HepG2 (cell line): ENCODE measurements around the gene SPATA32. TPM values are rescaled to one million over a fixed set of nuclear protein-coding genes. Genes with fewer than 3 reads are reported as not detected.

Experiments
- CCAR2 ChIP-seq: fragments of 200-400 bp; formaldehyde crosslinking; optimal IDR thresholded peaks from 2 replicates; pipeline ENCODE3; 2018; ENCODE audit warnings: low read depth, mild to moderate bottlenecking, low read length, moderate library complexity
- EED ChIP-seq: sonication (generic); formaldehyde crosslinking; IDR thresholded peaks from 2 replicates; pipeline ENCODE4 v1.5.0; 2020; ENCODE audit warnings: mild to moderate bottlenecking, missing genetic modification reagents
- HNRNPH1 ChIP-seq: fragments of 200-400 bp; formaldehyde crosslinking; optimal IDR thresholded peaks from 2 replicates; pipeline ENCODE3; 2017; ENCODE audit warnings: mild to moderate bottlenecking, low read depth, low read length
- MEIS1 ChIP-seq: sonication (generic); formaldehyde crosslinking; IDR thresholded peaks from 2 replicates; pipeline ENCODE4 v1.9.0; 2021; ENCODE audit warnings: mild to moderate bottlenecking, missing genetic modification reagents, moderate library complexity, borderline replicate concordance
- NFAT5 ChIP-seq: sonication (generic); formaldehyde crosslinking; IDR thresholded peaks from 2 replicates; pipeline ENCODE4 v1.4.0; 2020; ENCODE audit warnings: missing genetic modification reagents
- PAWR ChIP-seq: sonication (generic); formaldehyde crosslinking; IDR thresholded peaks from 2 replicates; pipeline ENCODE4 v1.4.0; 2020; ENCODE audit warnings: missing genetic modification reagents, mild to moderate bottlenecking, borderline replicate concordance
- SAFB2 ChIP-seq: sonication (generic); formaldehyde crosslinking; IDR thresholded peaks from 2 replicates; pipeline ENCODE4 v1.5.1; 2020; ENCODE audit warnings: missing genetic modification reagents, low read depth, mild to moderate bottlenecking, borderline replicate concordance
- SSRP1 ChIP-seq: IDR thresholded peaks from 2 replicates; pipeline ENCODE4 v1.6.1; 2016; ENCODE audit warnings: control low read depth
- TEAD3 ChIP-seq: optimal IDR thresholded peaks from 2 replicates; pipeline ENCODE3; 2016; ENCODE audit warnings: borderline replicate concordance
- THAP8 ChIP-seq: sonication (generic); formaldehyde crosslinking; IDR thresholded peaks from 2 replicates; pipeline ENCODE4 v1.5.1; 2020; ENCODE audit warnings: missing genetic modification reagents, mild to moderate bottlenecking, borderline replicate concordance
- ZBTB38 ChIP-seq: sonication (generic); formaldehyde crosslinking; IDR thresholded peaks from 2 replicates; pipeline ENCODE4 v1.5.1; 2020; ENCODE audit warnings: mild to moderate bottlenecking, missing genetic modification reagents
- ZFP1 ChIP-seq: IDR thresholded peaks from 2 replicates; pipeline ENCODE4 v1.6.1; 2016
- ZIK1 ChIP-seq: sonication (generic); formaldehyde crosslinking; IDR thresholded peaks from 2 replicates; pipeline ENCODE4 v1.5.0; 2020; ENCODE audit warnings: mild to moderate bottlenecking, low read depth, missing genetic modification reagents, borderline replicate concordance
- ZNF142 ChIP-seq: sonication (generic); formaldehyde crosslinking; IDR thresholded peaks from 2 replicates; pipeline ENCODE4 v1.4.0; 2020; ENCODE audit warnings: missing genetic modification reagents
- ZNF253 ChIP-seq: sonication (generic); formaldehyde crosslinking; IDR thresholded peaks from 2 replicates; pipeline ENCODE4 v1.8.0; 2022; ENCODE audit warnings: mild to moderate bottlenecking, missing genetic modification reagents, borderline replicate concordance
- ZNF317 ChIP-seq: sonication (generic); formaldehyde crosslinking; IDR thresholded peaks from 2 replicates; pipeline ENCODE4 v1.5.0; 2020; ENCODE audit warnings: mild to moderate bottlenecking, missing genetic modification reagents
- ZNF354B ChIP-seq: sonication (generic); formaldehyde crosslinking; IDR thresholded peaks from 2 replicates; pipeline ENCODE4 v1.8.0; 2022; ENCODE audit warnings: mild to moderate bottlenecking, missing genetic modification reagents
- ZNF777 ChIP-seq: sonication (generic); formaldehyde crosslinking; IDR thresholded peaks from 2 replicates; pipeline ENCODE4 v1.4.0; 2020; ENCODE audit warnings: missing genetic modification reagents
- ZNF782 ChIP-seq: sonication (generic); formaldehyde crosslinking; IDR thresholded peaks from 2 replicates; pipeline ENCODE4 v1.4.0; 2020; ENCODE audit warnings: missing genetic modification reagents, mild to moderate bottlenecking, borderline replicate concordance
- polyA plus RNA-seq, 8 experiments: library from polyadenylated mRNA; depleted of rRNA in 3 of 8; stranded (reverse) in 7 of 8; unstranded in 1 of 8; fragments of >200 nt; fragmentation: Illumina TruSeq in 4 of 8; extraction: Trizol in 4 of 8; gene quantifications; 2 replicates each; pipeline versions ENCODE4 v1.2.1 to v1.2.3, GENCODE V29; 2011 to 2016; ENCODE audit warnings: low read depth in 4 of 8, missing spikeins in 1 of 8, mixed read lengths in 1 of 8; ENCODE audit not compliant: insufficient read depth in 1 of 8
- total RNA-seq, 5 experiments: library from RNA; depleted of rRNA; stranded (reverse); fragments of >200 nt; fragmentation: Illumina TruSeq; extraction: Trizol; gene quantifications; 2 replicates each; pipeline ENCODE4 v1.2.3, GENCODE V29; 2016; ENCODE audit warnings: low read depth in 1 of 5

The SPATA32 gene
- total and polyA plus RNA-seq, 2 of the 13 experiments (the other 11 are each of a cell fraction or from before 2014, with no cell fraction given), result not detected

GRCh38 chr17:45231481-45232116 lies 30.3 kb downstream of the SPATA32 start (continued):
- TF ChIP-seq ZIK1 (CRISPR knock-in tag), result no peak
- peak; percentile 47; the same call in 1 of the 2 replicates for TF ChIP-seq ZNF317 (CRISPR knock-in tag)
- no peak for TF ChIP-seq ZNF777
- peak; percentile 55; the same call in 1 of the 2 replicates for TF ChIP-seq NFAT5 (CRISPR knock-in tag)
- no peak for TF ChIP-seq ZNF354B (CRISPR knock-in tag)
- peak; percentile 25; the same call in 1 of the 2 replicates for TF ChIP-seq ZNF142 (CRISPR knock-in tag)
- TF ChIP-seq TEAD3 (CRISPR knock-in tag), result peak; percentile 64
- TF ChIP-seq EED (CRISPR knock-in tag), result no peak
- TF ChIP-seq SAFB2 (CRISPR knock-in tag), result no peak
- no peak for TF ChIP-seq ZFP1
- TF ChIP-seq CCAR2, result no peak
- TF ChIP-seq SSRP1 (CRISPR knock-in tag), result no peak
- TF ChIP-seq MEIS1 (CRISPR knock-in tag), result 0 out of 2 replicates have a peak, but pooled peaks have one; percentile 19
- no peak for TF ChIP-seq ZNF253 (CRISPR knock-in tag)
- no peak for TF ChIP-seq THAP8 (CRISPR knock-in tag)
- 0 out of 2 replicates have a peak, but pooled peaks have one; percentile 43 for TF ChIP-seq PAWR (CRISPR knock-in tag)
- no peak for TF ChIP-seq HNRNPH1
- no peak for TF ChIP-seq ZNF782
- no peak for TF ChIP-seq ZBTB38 (CRISPR knock-in tag)
